BLaER1 treated with 17β-estradiol and CSF1 and Interleukin-3, amounts not matched to agents 10 nM and 100 nM (cell line): Measurements from ENCODE around the gene GSKIP.

Experiments
- H3K27ac ChIP-seq, 11 experiments: shearing (Covaris generic); formaldehyde crosslinking; 2 replicates each; pipeline ENCODE4 v1.8.1; 2022
- H3K27me3 ChIP-seq, 11 experiments: shearing (Covaris generic); formaldehyde crosslinking; 2 replicates each; pipeline ENCODE4 v1.8.1; 2022
- H3K36me3 ChIP-seq, 11 experiments: shearing (Covaris generic); formaldehyde crosslinking; 2 replicates each; pipeline ENCODE4 v1.8.1; 2022
- H3K4me1 ChIP-seq, 10 experiments: shearing (Covaris generic); formaldehyde crosslinking; 2 replicates each; pipeline ENCODE4 v1.8.1; 2022
- H3K4me2 ChIP-seq, 11 experiments: shearing (Covaris generic); formaldehyde crosslinking; 2 replicates each; pipeline ENCODE4 v1.8.1; 2022
- H3K4me3 ChIP-seq, 10 experiments: shearing (Covaris generic); formaldehyde crosslinking; 2 replicates each; pipeline ENCODE4 v1.8.1; 2022
- H3K9ac ChIP-seq, 11 experiments: shearing (Covaris generic); formaldehyde crosslinking; 2 replicates each; pipeline ENCODE4 v1.8.1; 2022
- H3K9me3 ChIP-seq, 11 experiments: shearing (Covaris generic); formaldehyde crosslinking; replicated peaks in 1 of 11; 2 replicates each; pipeline ENCODE4 v1.8.1; 2022
- H4K20me1 ChIP-seq, 11 experiments: shearing (Covaris generic); formaldehyde crosslinking; 2 replicates each; pipeline ENCODE4 v1.8.1; 2022
- Cebpa-rat ChIP-seq, 11 experiments: shearing (Covaris generic); IDR thresholded peaks; 2 replicates each; pipeline ENCODE4 v1.8.1; 2022

GSKIP gene

DNA sequence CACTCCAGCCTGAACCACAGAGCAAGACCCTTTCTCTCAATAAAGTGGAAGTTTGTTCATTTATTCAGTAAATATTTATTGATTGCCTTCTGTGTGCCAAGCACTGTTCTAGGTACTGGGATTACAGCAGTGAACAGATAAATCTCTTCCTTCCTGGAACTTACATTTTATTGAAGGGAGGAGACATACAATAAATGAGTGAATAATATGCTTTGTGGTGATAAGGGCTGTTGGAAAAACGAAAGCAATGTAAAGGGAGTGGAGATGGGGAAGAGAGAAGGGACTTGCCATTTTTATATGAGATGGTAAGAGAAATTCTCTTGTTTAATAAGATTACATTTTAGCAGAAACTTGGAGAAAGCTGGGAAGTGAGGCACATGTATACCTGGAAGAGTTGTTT lies 1.6 kb downstream of the GSKIP start:
- H3K4me1 ChIP-seq: peaks cover 28 to 38% (median 33%) of the 10 kb centered on the region in 10 experiments
- peaks cover 0 to 20% (median 10%) of the 10 kb centered on the region in 11 experiments; a peak in 10 of 22 replicates for H3K36me3 ChIP-seq
- H3K27ac ChIP-seq: no peak overlapping the region
- peak overlapping the region in 3 of 11 experiments; percentile 88 to 94 (median 92); a peak in 5 of 22 replicates for H3K9ac ChIP-seq
- peak overlapping the region; percentile 85 to 99 (median 97) for H3K4me2 ChIP-seq
- no peaks in the 10 kb centered on the region for H3K27me3 ChIP-seq
- peaks cover 0 to 90% (median 35%) of the 10 kb centered on the region in 11 experiments; a peak in 13 of 22 replicates for H4K20me1 ChIP-seq
- peaks cover 0 to 17% (median 6%) of the 10 kb centered on the region in 11 experiments; a peak in 10 of 22 replicates for H3K9me3 ChIP-seq
- no peak for TF ChIP-seq Cebpa-rat (IDR thresholded peaks at IDR 0.05)
- H3K4me3 ChIP-seq: peak overlapping the region in 9 of 10 experiments; percentile 82 to 100 (median 96); a peak in 5 of 20 replicates

DNA sequence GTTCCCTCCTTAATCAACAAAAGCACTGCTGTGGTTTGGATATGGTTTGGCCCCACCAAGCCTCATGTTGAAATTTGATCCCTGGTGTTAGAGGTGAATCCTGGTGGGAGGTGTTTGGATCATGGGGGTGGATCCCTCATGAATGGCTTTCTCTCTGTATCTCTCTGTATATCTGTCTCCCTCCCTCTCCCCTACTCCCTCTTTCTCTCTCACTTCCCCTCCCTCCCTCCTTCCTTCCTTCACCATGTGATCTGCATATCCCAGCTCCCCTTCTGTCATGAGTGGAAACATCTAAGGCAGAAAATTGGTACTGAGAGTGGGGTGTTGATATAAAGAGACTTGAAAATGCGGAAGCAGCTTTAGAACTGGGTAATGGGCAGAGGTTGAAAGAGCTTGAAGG lies 5.2 kb downstream of the GSKIP start:
- Histone ChIP-seq H3K9ac (no peak overlapping the region), H4K20me1 (peaks cover 0 to 89% (median 22%) of the 10 kb centered on the region in 11 experiments; a peak in 13 of 22 replicates), H3K27ac (no peak overlapping the region), H3K4me1 (peaks cover 12 to 19% (median 13%) of the 10 kb centered on the region in 10 experiments), H3K4me3 (no peak overlapping the region), H3K9me3 (peaks cover 0 to 17% (median 6%) of the 10 kb centered on the region in 11 experiments; a peak in 10 of 22 replicates), H3K4me2 (no peak overlapping the region), H3K27me3 (no peaks in the 10 kb centered on the region), H3K36me3 (peaks cover 0 to 22% (median 10%) of the 10 kb centered on the region in 11 experiments; a peak in 10 of 22 replicates)
- TF ChIP-seq Cebpa-rat (IDR thresholded peaks at IDR 0.05): no peak

DNA sequence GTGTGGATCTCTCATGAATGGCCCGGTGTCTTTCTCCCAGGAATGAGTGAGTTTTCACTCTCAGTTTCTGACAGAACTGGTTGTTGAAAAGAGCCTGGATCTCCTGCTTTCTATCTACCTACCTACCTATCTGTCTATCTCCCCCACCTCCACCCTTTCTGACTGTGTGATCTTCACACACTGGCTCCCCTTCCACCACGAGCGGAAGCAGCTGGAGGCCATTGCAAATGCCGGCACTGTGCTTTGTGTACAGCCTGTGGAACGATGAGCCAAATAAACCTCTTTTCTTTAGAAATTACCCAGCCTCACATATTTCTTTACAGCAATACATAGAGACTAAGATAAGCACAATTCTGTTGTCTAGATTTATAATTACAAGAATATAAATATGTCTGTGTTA lies 7.2 kb downstream of the GSKIP start:
- Histone ChIP-seq H3K9me3 (peaks cover 0 to 17% (median 6%) of the 10 kb centered on the region in 11 experiments; a peak in 10 of 22 replicates), H3K27ac (no peak overlapping the region), H3K4me2 (no peak overlapping the region), H3K4me1 (peaks cover 0 to 5% (median 0%) of the 10 kb centered on the region in 10 experiments; a peak in 4 of 20 replicates), H3K36me3 (peaks cover 0 to 22% (median 10%) of the 10 kb centered on the region in 11 experiments; a peak in 11 of 22 replicates), H3K27me3 (no peaks in the 10 kb centered on the region), H4K20me1 (peaks cover 0 to 75% (median 12%) of the 10 kb centered on the region in 11 experiments; a peak in 11 of 22 replicates), H3K9ac (no peak overlapping the region), H3K4me3 (no peak overlapping the region)
- no peak for TF ChIP-seq Cebpa-rat (IDR thresholded peaks at IDR 0.05)

- H3K4me2 ChIP-seq: no peak overlapping the region
- no peaks in the 10 kb centered on the region for H3K27me3 ChIP-seq
- no peak for TF ChIP-seq Cebpa-rat (IDR thresholded peaks at IDR 0.05)
- H3K27ac ChIP-seq: no peak overlapping the region
- H3K9me3 ChIP-seq: peaks cover 0 to 13% (median 6%) of the 10 kb centered on the region in 11 experiments; a peak in 10 of 22 replicates
- H3K4me3 ChIP-seq: no peak overlapping the region
- no peak overlapping the region for H3K9ac ChIP-seq
- H3K4me1 ChIP-seq: no peaks in the 10 kb centered on the region; a peak in 1 of 20 replicates
- peaks cover 0 to 64% (median 11%) of the 10 kb centered on the region in 11 experiments; a peak in 11 of 22 replicates for H4K20me1 ChIP-seq
- peaks cover 0 to 19% (median 14%) of the 10 kb centered on the region in 11 experiments; a peak in 11 of 22 replicates for H3K36me3 ChIP-seq
Measured at GRCh38 chr14:96373538-96373937, 10.2 kb downstream of the GSKIP start.

DNA sequence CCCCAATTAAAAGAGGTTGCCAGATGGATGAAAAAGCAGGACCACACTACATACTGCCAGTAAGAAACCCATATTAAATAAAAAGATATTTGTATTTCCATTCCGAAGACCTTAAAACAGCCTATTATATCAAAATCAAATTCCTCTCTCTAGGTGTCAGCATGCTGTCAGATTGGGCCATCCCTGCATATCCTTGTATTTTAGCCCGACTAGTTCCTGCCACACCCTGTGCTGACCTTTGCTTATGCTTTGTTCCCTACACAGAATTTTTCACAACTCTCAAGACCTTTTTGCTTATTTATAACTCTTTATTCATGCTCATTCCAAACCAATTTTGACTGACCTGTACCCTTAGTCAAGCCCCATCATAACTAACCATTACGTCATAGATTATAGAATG lies 12.8 kb downstream of the GSKIP start:
- Histone ChIP-seq H3K4me2 (no peak overlapping the region), H3K9ac (no peak overlapping the region), H3K4me3 (no peak overlapping the region), H3K27ac (no peak overlapping the region), H4K20me1 (peaks cover 0 to 67% (median 5%) of the 10 kb centered on the region in 11 experiments; a peak in 8 of 22 replicates), H3K36me3 (peaks cover 0 to 9% (median 4%) of the 10 kb centered on the region in 11 experiments; a peak in 5 of 22 replicates), H3K27me3 (no peaks in the 10 kb centered on the region), H3K4me1 (peaks cover 0 to 6% (median 0%) of the 10 kb centered on the region in 10 experiments; a peak in 4 of 20 replicates), H3K9me3 (no peaks in the 10 kb centered on the region)
- TF ChIP-seq Cebpa-rat (IDR thresholded peaks at IDR 0.05): no peak

GRCh38 chr14:96380735-96381134 lies 17.4 kb downstream of the GSKIP start:
- no peak overlapping the region for H3K4me2 ChIP-seq
- peaks cover 0 to 6% (median 0%) of the 10 kb centered on the region in 10 experiments; a peak in 4 of 20 replicates for H3K4me1 ChIP-seq
- H3K27ac ChIP-seq: no peak overlapping the region
- H3K9ac ChIP-seq: no peak overlapping the region
- no peaks in the 10 kb centered on the region for H3K27me3 ChIP-seq
- no peak overlapping the region for H3K4me3 ChIP-seq
- peaks cover 31 to 42% (median 37%) of the 10 kb centered on the region in 11 experiments for H3K36me3 ChIP-seq
- H4K20me1 ChIP-seq: peaks cover 0 to 49% (median 0%) of the 10 kb centered on the region in 11 experiments; a peak in 6 of 22 replicates
- H3K9me3 ChIP-seq: no peaks in the 10 kb centered on the region
- no peak for TF ChIP-seq Cebpa-rat (IDR thresholded peaks at IDR 0.05)

- Histone ChIP-seq H3K27me3 (no peaks in the 10 kb centered on the region), H3K36me3 (peaks cover 32 to 57% (median 44%) of the 10 kb centered on the region in 11 experiments), H3K9me3 (no peaks in the 10 kb centered on the region), H3K4me3 (no peak overlapping the region), H3K4me1 (peaks cover 0 to 6% (median 2%) of the 10 kb centered on the region in 10 experiments; a peak in 6 of 20 replicates), H3K4me2 (no peak overlapping the region), H3K27ac (no peak overlapping the region), H4K20me1 (peaks cover 0 to 30% (median 0%) of the 10 kb centered on the region in 11 experiments; a peak in 3 of 22 replicates), H3K9ac (no peak overlapping the region)
- no peak for TF ChIP-seq Cebpa-rat (IDR thresholded peaks at IDR 0.05)
Measured at GRCh38 chr14:96383445-96383844, 20.1 kb downstream of the GSKIP start.

DNA sequence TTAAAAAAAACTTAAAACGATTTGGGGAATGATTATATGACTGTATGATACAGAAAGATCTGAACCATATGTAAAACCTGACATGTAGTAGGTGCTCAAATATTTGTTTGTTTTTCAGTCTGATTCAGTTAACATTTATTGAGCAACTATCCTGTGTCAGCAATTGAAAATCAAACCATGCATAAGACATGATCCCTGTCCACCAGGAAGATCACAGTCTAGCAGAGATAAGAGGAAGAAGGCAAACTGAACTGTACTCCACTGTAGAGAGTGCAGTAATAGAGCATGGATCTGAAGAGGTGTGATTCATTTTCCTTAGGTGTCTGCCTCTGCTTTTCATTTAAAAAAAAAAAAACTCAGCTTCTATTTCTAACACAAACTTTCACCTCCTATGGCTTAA lies 20.7 kb downstream of the GSKIP start:
- peaks cover 0 to 24% (median 0%) of the 10 kb centered on the region in 11 experiments; a peak in 3 of 22 replicates for H4K20me1 ChIP-seq
- no peak for TF ChIP-seq Cebpa-rat (IDR thresholded peaks at IDR 0.05)
- H3K9ac ChIP-seq: no peak overlapping the region
- peaks cover 32 to 57% (median 44%) of the 10 kb centered on the region in 11 experiments for H3K36me3 ChIP-seq
- H3K9me3 ChIP-seq: no peaks in the 10 kb centered on the region
- no peak overlapping the region for H3K27ac ChIP-seq
- no peaks in the 10 kb centered on the region for H3K27me3 ChIP-seq
- H3K4me1 ChIP-seq: peaks cover 0 to 6% (median 2%) of the 10 kb centered on the region in 10 experiments; a peak in 6 of 20 replicates
- no peak overlapping the region for H3K4me3 ChIP-seq
- no peak overlapping the region for H3K4me2 ChIP-seq

GRCh38 chr14:96384740-96385139 lies 21.4 kb downstream of the GSKIP start:
- Histone ChIP-seq H3K4me3 (no peak overlapping the region), H3K9me3 (no peaks in the 10 kb centered on the region), H4K20me1 (peaks cover 0 to 17% (median 0%) of the 10 kb centered on the region in 11 experiments; a peak in 3 of 22 replicates), H3K27ac (no peak overlapping the region), H3K36me3 (peaks cover 32 to 57% (median 44%) of the 10 kb centered on the region in 11 experiments), H3K9ac (no peak overlapping the region), H3K4me2 (no peak overlapping the region), H3K27me3 (no peaks in the 10 kb centered on the region), H3K4me1 (peaks cover 0 to 6% (median 2%) of the 10 kb centered on the region in 10 experiments; a peak in 6 of 20 replicates)
- TF ChIP-seq Cebpa-rat (IDR thresholded peaks at IDR 0.05): no peak
